ENCODE data around the gene SIRT4.

SIRT4 gene

DNA sequence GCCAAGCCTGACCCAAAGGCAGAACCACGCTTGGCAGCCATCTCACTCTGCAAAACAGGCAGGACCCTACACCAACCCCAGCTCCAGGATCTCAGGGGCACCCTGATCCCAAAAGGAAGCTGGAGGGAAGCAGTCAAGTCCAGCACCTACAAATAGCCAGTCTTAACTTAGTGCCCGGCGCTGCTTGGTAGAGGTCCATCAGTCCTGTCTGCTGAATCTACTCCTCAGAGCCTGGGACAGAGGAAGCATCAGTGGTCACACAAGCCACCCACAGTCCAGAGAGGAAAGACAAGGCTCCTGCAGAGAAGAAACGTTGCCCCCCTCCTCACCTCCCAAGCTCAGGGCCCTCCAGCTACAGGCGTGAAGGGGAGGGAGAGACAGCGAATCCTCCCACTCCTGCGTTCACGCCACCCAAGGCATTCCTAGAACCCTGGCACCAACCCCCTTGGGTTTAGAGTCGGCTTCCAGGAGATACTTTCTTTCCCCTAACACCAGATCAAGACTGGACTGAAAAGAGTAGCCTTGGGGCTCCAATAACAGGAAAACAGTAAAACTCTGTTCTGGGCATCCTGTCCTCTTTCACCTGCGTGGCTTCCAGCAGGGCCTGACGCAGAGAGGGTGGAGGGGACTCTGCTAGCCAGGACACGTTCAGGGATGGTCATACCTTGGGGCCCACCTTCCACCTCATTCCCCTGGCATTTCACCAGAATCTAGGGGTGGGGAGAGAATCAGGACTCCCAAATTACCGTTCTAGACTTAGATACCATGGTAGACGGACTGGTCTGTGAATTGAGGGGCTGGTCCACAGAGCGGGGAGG is 37.8 kb upstream of the SIRT4 start:
- H3K36me3 ChIP-seq (ENCODE audit: control insufficient read depth in 1 of 2, insufficient read depth in 2 of 2, low read depth in 1 of 2, low read length in 2 of 2) = peaks cover 6 to 25% of the 10 kb centered on the region in 2 experiments
- H3K9me3 ChIP-seq (ENCODE audit: control insufficient read depth, low read length) = no peaks in the 10 kb centered on the region
- no peaks in the 10 kb centered on the region for H3K27me3 ChIP-seq (ENCODE audit: control insufficient read depth in 1 of 2, insufficient read depth in 1 of 2, low read length in 2 of 2)
- H2BK12ac ChIP-seq (ENCODE audit: low read length in 2 of 2) = peak overlapping the region; percentile 31 to 68
- H4K8ac ChIP-seq (ENCODE audit: low read length) = peak overlapping the region; percentile 8
- H4K91ac ChIP-seq (ENCODE audit: low read length) = peak overlapping the region; percentile 78
- peak overlapping the region in 1 of 2 experiments; percentile 84 for H3K14ac ChIP-seq (ENCODE audit: low read length in 2 of 2)
- H2BK120ac ChIP-seq (ENCODE audit: low read depth, low read length) = no peak overlapping the region
- peak overlapping the region; percentile 95 to 97 for H3K4me3 ChIP-seq (ENCODE audit: insufficient read depth in 1 of 2, low read depth in 1 of 2, low read length in 2 of 2)
- peak overlapping the region; percentile 57 for H2AK5ac ChIP-seq (ENCODE audit: low read length, severe bottlenecking)
- H3K4me2 ChIP-seq (ENCODE audit: low read length, poor library complexity, severe bottlenecking) = peak overlapping the region; percentile 88
- peak overlapping the region; percentile 84 for H3K27ac ChIP-seq (ENCODE audit: low read length, poor library complexity, severe bottlenecking)
- H3K18ac ChIP-seq (ENCODE audit: low read depth in 1 of 2, low read length in 2 of 2) = peak overlapping the region; percentile 94 to 99
- H3K4me1 ChIP-seq (ENCODE audit: control insufficient read depth, insufficient read depth, low read depth, low read length) = peaks cover 23% of the 10 kb centered on the region
- H3K4ac ChIP-seq (ENCODE audit: low read depth in 1 of 2, low read length in 2 of 2) = peak overlapping the region; percentile 10 to 74
- peak overlapping the region; percentile 91 for H3K9ac ChIP-seq (ENCODE audit: low read length)
- peak; percentile 33 for DNase-seq
- no peak overlapping the region for H2AFZ ChIP-seq (ENCODE audit: low read depth, low read length)
- WGBS = 35% methylated on average over 14 of the region's 15 CpGs
- no peak overlapping the region for H2BK5ac ChIP-seq (ENCODE audit: low read depth, low read length, poor library complexity, severe bottlenecking)
- peak overlapping the region; percentile 57 for H2BK15ac ChIP-seq (ENCODE audit: low read depth, poor library complexity, severe bottlenecking)
- no peaks in the 10 kb centered on the region for H3K79me1 ChIP-seq (replicated peaks; ENCODE audit: low read length, poor library complexity, severe bottlenecking)
- H3K23ac ChIP-seq (ENCODE audit: low read length in 2 of 2) = peak overlapping the region in 1 of 2 experiments; percentile 1

DNA sequence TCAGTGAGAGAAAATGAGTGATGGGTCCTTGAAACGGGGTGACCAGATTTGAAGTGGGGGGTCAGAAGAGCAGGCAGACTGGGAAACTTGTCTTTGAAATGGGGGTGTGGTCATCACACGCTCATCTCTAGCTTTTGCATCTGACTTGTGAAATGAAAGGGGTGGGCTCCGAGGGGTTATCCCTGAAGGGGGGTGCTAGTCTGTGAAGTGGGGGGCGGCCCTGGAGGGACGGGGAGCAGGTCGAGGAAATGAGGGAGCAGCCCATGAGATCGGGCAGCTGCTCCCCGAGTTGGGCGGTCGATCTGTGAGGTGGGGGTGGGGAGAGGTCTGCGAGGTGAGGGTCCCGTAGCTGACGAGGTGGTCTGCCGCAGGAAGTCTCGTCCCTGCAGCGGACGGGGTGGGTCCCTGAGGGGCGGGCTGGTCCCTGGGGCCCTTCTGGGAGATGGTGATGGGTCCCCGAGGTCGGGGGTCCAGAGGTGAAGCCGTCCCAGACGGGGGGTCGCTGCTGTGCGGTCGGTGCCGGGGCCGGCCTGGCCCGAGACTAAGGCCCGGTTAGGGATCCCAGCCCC is 37.1 kb upstream of the SIRT4 start:
- Histone ChIP-seq H3K79me1 (replicated peaks; ENCODE audit: low read length, poor library complexity, severe bottlenecking) (no peaks in the 10 kb centered on the region), H3K27ac (ENCODE audit: low read length, poor library complexity, severe bottlenecking) (peak overlapping the region; percentile 84), H3K23ac (ENCODE audit: low read length in 2 of 2) (peak overlapping the region in 1 of 2 experiments; percentile 85), H4K8ac (ENCODE audit: low read length) (peak overlapping the region; percentile 19), H3K9ac (ENCODE audit: low read length) (peak overlapping the region; percentile 91), H2AK5ac (ENCODE audit: low read length, severe bottlenecking) (peak overlapping the region; percentile 57), H2BK15ac (ENCODE audit: low read depth, poor library complexity, severe bottlenecking) (peak overlapping the region; percentile 63), H3K4me3 (ENCODE audit: insufficient read depth in 1 of 2, low read depth in 1 of 2, low read length in 2 of 2) (peak overlapping the region; percentile 95 to 97), H3K14ac (ENCODE audit: low read length in 2 of 2) (peak overlapping the region; percentile 95 to 99), H3K27me3 (ENCODE audit: control insufficient read depth in 1 of 2, insufficient read depth in 1 of 2, low read length in 2 of 2) (no peaks in the 10 kb centered on the region), H3K4ac (ENCODE audit: low read depth in 1 of 2, low read length in 2 of 2) (peak overlapping the region; percentile 74 to 81), H3K4me1 (ENCODE audit: control insufficient read depth, insufficient read depth, low read depth, low read length) (peaks cover 19% of the 10 kb centered on the region), H3K18ac (ENCODE audit: low read depth in 1 of 2, low read length in 2 of 2) (peak overlapping the region; percentile 94 to 99), H4K91ac (ENCODE audit: low read length) (peak overlapping the region; percentile 87), H3K9me3 (ENCODE audit: control insufficient read depth, low read length) (no peaks in the 10 kb centered on the region), H3K4me2 (ENCODE audit: low read length, poor library complexity, severe bottlenecking) (peak overlapping the region; percentile 88), H3K36me3 (ENCODE audit: control insufficient read depth in 1 of 2, insufficient read depth in 2 of 2, low read depth in 1 of 2, low read length in 2 of 2) (peaks cover 0 to 25% of the 10 kb centered on the region in 2 experiments), H2BK12ac (ENCODE audit: low read length in 2 of 2) (peak overlapping the region; percentile 42 to 68), H2AFZ (ENCODE audit: low read depth, low read length) (no peak overlapping the region), H2BK120ac (ENCODE audit: low read depth, low read length) (peak overlapping the region; percentile 91), H2BK5ac (ENCODE audit: low read depth, low read length, poor library complexity, severe bottlenecking) (peak overlapping the region; percentile 89)
- WGBS = under 1% methylated on average over 20 of the region's 29 CpGs
- no peak for DNase-seq

DNA sequence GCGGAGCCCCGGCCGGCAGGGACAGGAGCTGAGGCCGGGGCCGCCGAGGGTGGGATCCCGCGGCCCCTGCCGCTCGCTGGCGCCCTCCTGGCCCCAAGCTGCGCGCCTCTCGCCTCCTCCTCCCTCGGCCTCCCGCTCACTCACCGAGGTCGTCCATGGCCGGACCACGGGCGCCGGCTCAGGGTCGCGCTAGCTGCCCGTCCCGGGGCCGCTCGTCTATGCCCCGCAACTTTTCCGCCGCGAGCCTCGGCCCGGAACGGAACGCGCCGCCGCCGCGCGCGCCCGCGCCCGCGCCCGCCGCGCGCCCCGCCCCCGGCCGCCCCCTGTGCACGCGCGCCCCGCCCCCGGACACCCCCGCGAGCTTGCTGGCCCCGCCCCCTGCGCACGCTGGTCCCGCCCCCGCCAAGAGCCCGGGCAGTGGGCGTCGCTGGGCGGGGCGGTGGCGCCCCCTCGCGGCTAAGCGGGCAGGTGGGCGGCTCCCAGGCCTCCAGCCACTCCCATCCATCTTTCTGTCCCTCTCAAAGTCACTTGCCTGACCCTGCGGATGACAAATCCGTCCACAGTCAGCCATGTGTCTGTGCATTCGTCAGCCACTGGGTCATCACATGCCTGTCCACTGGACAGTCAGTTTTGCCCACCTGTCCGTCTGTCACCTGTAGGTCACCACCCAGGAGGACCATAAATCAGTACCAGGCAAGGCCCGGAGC is 36.5 kb upstream of the SIRT4 start, which contains the start of gene PXN:
PXN (minus strand) TSS at position 258 of the 707 bp plus-strand sequence; CDS start at position 157, 101 bp downstream.
- Histone ChIP-seq H3K4ac (ENCODE audit: low read depth in 1 of 2, low read length in 2 of 2) (peak within 1 kb of the TSS; percentile 74 to 81), H3K27ac (ENCODE audit: low read length, poor library complexity, severe bottlenecking) (peak within 1 kb of the TSS; percentile 84), H3K23ac (ENCODE audit: low read length in 2 of 2) (peak within 1 kb of the TSS in 1 of 2 experiments; percentile 85), H3K14ac (ENCODE audit: low read length in 2 of 2) (peak within 1 kb of the TSS; percentile 95 to 99), H2BK120ac (ENCODE audit: low read depth, low read length) (peak within 1 kb of the TSS; percentile 91), H2AFZ (ENCODE audit: low read depth, low read length) (no peak within 1 kb of the TSS), H4K8ac (ENCODE audit: low read length) (peak within 1 kb of the TSS; percentile 87), H3K79me1 (replicated peaks; ENCODE audit: low read length, poor library complexity, severe bottlenecking) (no peaks in the 10 kb centered on the region), H2BK15ac (ENCODE audit: low read depth, poor library complexity, severe bottlenecking) (peak within 1 kb of the TSS; percentile 63), H3K9ac (ENCODE audit: low read length) (peak within 1 kb of the TSS; percentile 91), H2AK5ac (ENCODE audit: low read length, severe bottlenecking) (peak within 1 kb of the TSS; percentile 57), H2BK5ac (ENCODE audit: low read depth, low read length, poor library complexity, severe bottlenecking) (peak within 1 kb of the TSS; percentile 89), H2BK12ac (ENCODE audit: low read length in 2 of 2) (peak within 1 kb of the TSS; percentile 42 to 75), H4K91ac (ENCODE audit: low read length) (peak within 1 kb of the TSS; percentile 87), H3K18ac (ENCODE audit: low read depth in 1 of 2, low read length in 2 of 2) (peak within 1 kb of the TSS; percentile 94 to 99), H3K4me2 (ENCODE audit: low read length, poor library complexity, severe bottlenecking) (peak within 1 kb of the TSS; percentile 88), H3K4me1 (ENCODE audit: control insufficient read depth, insufficient read depth, low read depth, low read length) (peaks cover 19% of the 10 kb centered on the region), H3K4me3 (ENCODE audit: insufficient read depth in 1 of 2, low read depth in 1 of 2, low read length in 2 of 2) (peak within 1 kb of the TSS; percentile 95 to 97), H3K36me3 (ENCODE audit: control insufficient read depth in 1 of 2, insufficient read depth in 2 of 2, low read depth in 1 of 2, low read length in 2 of 2) (peaks cover 0 to 21% of the 10 kb centered on the region in 2 experiments), H3K9me3 (ENCODE audit: control insufficient read depth, low read length) (no peaks in the 10 kb centered on the region), H3K27me3 (ENCODE audit: control insufficient read depth in 1 of 2, insufficient read depth in 1 of 2, low read length in 2 of 2) (no peaks in the 10 kb centered on the region)
- DNase-seq = peak; percentile 70
- 2% methylated on average over 38 of the region's 81 CpGs for WGBS
